ENCODE results near the gene TEX54.
"Not testable (repeated sequence)": the region's sequence is repeated elsewhere in the genome, so short reads cannot be mapped to it uniquely, and the experiment has no call there.

TEX54 gene

GRCh38 chr11:62860835-62861563 is 28.4 kb upstream of the TEX54 start:
- TF ChIP-seq CTCF (conservative IDR thresholded peaks at IDR 0.05; ENCODE audit: low read depth, low read length), result no peak
- no peak for DNase-seq (ENCODE audit: low read depth)
- H3K4me3 ChIP-seq (ENCODE audit: low read depth, low read length), result no peak overlapping the region

GRCh38 chr11:62859281-62859703 is 26.7 kb upstream of the TEX54 start:
- H3K4me3 ChIP-seq (ENCODE audit: low read depth, low read length); DNase-seq (ENCODE audit: low read depth): not testable (repeated sequence)

- DNase-seq (ENCODE audit: low read depth), result no peak
- H3K4me3 ChIP-seq (ENCODE audit: low read depth, low read length), result no peak overlapping the region
- no peak for TF ChIP-seq CTCF (conservative IDR thresholded peaks at IDR 0.05; ENCODE audit: low read depth, low read length)
Observed at GRCh38 chr11:62858201-62858600, 25.6 kb upstream of the TEX54 start.

GRCh38 chr11:62857541-62857982 is 24.9 kb upstream of the TEX54 start:
- H3K4me3 ChIP-seq (ENCODE audit: low read depth, low read length), result no peak overlapping the region
- DNase-seq (ENCODE audit: low read depth), result no peak
- no peak for TF ChIP-seq CTCF (conservative IDR thresholded peaks at IDR 0.05; ENCODE audit: low read depth, low read length)

- TF ChIP-seq CTCF (conservative IDR thresholded peaks at IDR 0.05; ENCODE audit: low read depth, low read length), result no peak
- peak overlapping the region; percentile 77 for H3K4me3 ChIP-seq (ENCODE audit: low read depth, low read length)
- DNase-seq (ENCODE audit: low read depth), result no peak
Observed at GRCh38 chr11:62856333-62856895, 23.8 kb upstream of the TEX54 start.

- peak overlapping the region; percentile 77 for H3K4me3 ChIP-seq (ENCODE audit: low read depth, low read length)
- peak; percentile 99 for DNase-seq (ENCODE audit: low read depth)
- no peak for TF ChIP-seq CTCF (conservative IDR thresholded peaks at IDR 0.05; ENCODE audit: low read depth, low read length)
Observed at GRCh38 chr11:62855571-62856332, 23.1 kb upstream of the TEX54 start.

- peak overlapping the region; percentile 77 for H3K4me3 ChIP-seq (ENCODE audit: low read depth, low read length)
- DNase-seq (ENCODE audit: low read depth), result peak; percentile 40
- TF ChIP-seq CTCF (conservative IDR thresholded peaks at IDR 0.05; ENCODE audit: low read depth, low read length), result no peak
Observed at GRCh38 chr11:62854825-62855570, 22.4 kb upstream of the TEX54 start.
